Measurements from ENCODE around the gene ZNF547.

Gene ZNF547

GRCh38 chr19:57362997-57363687 lies at the start of gene ZNF547, which contains the start of gene TRAPPC2B (continued):
- TF ChIP-seq PRDM10 (tag by site-specific recombination; IDR thresholded peaks at IDR 0.05), result 0 out of 2 replicates have a peak, but pooled peaks have one; percentile 32
- no peak for TF ChIP-seq ZNF596 (tag by site-specific recombination; IDR thresholded peaks at IDR 0.05)
- no peak for TF ChIP-seq HOXD13 (CRISPR knock-in tag; IDR thresholded peaks at IDR 0.05; ENCODE audit: borderline replicate concordance)
- no peak for TF ChIP-seq ZNF548 (tag by site-specific recombination; IDR thresholded peaks at IDR 0.05)
- TF ChIP-seq ZNF654 (tag by site-specific recombination; IDR thresholded peaks at IDR 0.05; ENCODE audit: low read depth), result no peak
- no peak for TF ChIP-seq ZBTB1 (tag by site-specific recombination; IDR thresholded peaks at IDR 0.05)
- no peak for TF ChIP-seq KLF9 (tag by site-specific recombination; IDR thresholded peaks at IDR 0.05; ENCODE audit: low read depth)
- no peak for TF ChIP-seq ZNF510 (tag by site-specific recombination; IDR thresholded peaks at IDR 0.05; ENCODE audit: insufficient replicate concordance)
- TF ChIP-seq ZNF10 (tag by site-specific recombination; IDR thresholded peaks at IDR 0.05), result no peak
- no peak for TF ChIP-seq KLF17 (tag by site-specific recombination; IDR thresholded peaks at IDR 0.05)
- TF ChIP-seq ZBTB17 (tag by site-specific recombination; IDR thresholded peaks at IDR 0.05), result peak; percentile 35
- no peak for TF ChIP-seq ZNF280D (tag by site-specific recombination; IDR thresholded peaks at IDR 0.05)
- no peak for TF ChIP-seq INSM2 (tag by site-specific recombination; IDR thresholded peaks at IDR 0.05)
- no peak for TF ChIP-seq BCL6B (tag by site-specific recombination; IDR thresholded peaks at IDR 0.05)
- no peak for TF ChIP-seq ZNF544 (tag by site-specific recombination; IDR thresholded peaks at IDR 0.05)
- no peak for TF ChIP-seq ZNF561 (tag by site-specific recombination; IDR thresholded peaks at IDR 0.05; ENCODE audit: borderline replicate concordance)
- TF ChIP-seq ZNF302 (tag by site-specific recombination; IDR thresholded peaks at IDR 0.05; ENCODE audit: low read depth), result no peak
- no peak for TF ChIP-seq ZNF670 (tag by site-specific recombination; IDR thresholded peaks at IDR 0.05; ENCODE audit: low read depth)
- TF ChIP-seq ZNF335 (tag by site-specific recombination; conservative IDR thresholded peaks at IDR 0.05), result peak; percentile 86
- TF ChIP-seq ZNF621 (tag by site-specific recombination; IDR thresholded peaks at IDR 0.05), result peak; percentile 97
- TF ChIP-seq ZNF624 (tag by site-specific recombination; IDR thresholded peaks at IDR 0.05), result no peak
- no peak for TF ChIP-seq ZBTB10 (tag by site-specific recombination; IDR thresholded peaks at IDR 0.05)
- TF ChIP-seq OSR2 (tag by site-specific recombination; IDR thresholded peaks at IDR 0.05), result no peak
- TF ChIP-seq ZNF292 (tag by site-specific recombination; IDR thresholded peaks at IDR 0.05; ENCODE audit: borderline replicate concordance, low read depth), result no peak
- TF ChIP-seq ZNF324 (tag by site-specific recombination; IDR thresholded peaks at IDR 0.05), result peak; percentile 20; the same call in 1 of the 2 replicates
- TF ChIP-seq ZNF354C (tag by site-specific recombination; IDR thresholded peaks at IDR 0.05; ENCODE audit: borderline replicate concordance, low read depth), result no peak

Data from HEK293 (cell line).